Measurements from ENCODE around the gene LIMS1. TPM values are rescaled to one million over a fixed set of nuclear protein-coding genes. Genes with fewer than 3 reads are reported as not detected.
"Not testable (repeated sequence)": the region's sequence is repeated elsewhere in the genome, so short reads cannot be mapped to it uniquely, and the experiment has no call there.

The LIMS1 gene
- total RNA-seq, 1 experiment from 2014 or later, result 42.8 TPM

- in situ Hi-C loops (cut with HindIII; ENCODE audit: low pct_unique_long_range_greater_than_20kb, low sequenced_read_pairs), result no loop called here
- DNase-seq (ENCODE audit: low read depth, low spot score), result peak; percentile 73
Observed at GRCh38 chr2:108637304-108637669, 103.0 kb downstream of the LIMS1 start.

GRCh38 chr2:108640731-108641130, 106.5 kb downstream of the LIMS1 start:
- in situ Hi-C loops (cut with HindIII; ENCODE audit: low pct_unique_long_range_greater_than_20kb, low sequenced_read_pairs), result no loop called here
- no peak for DNase-seq (ENCODE audit: low read depth, low spot score)

GRCh38 chr2:108641756-108642155, 107.5 kb downstream of the LIMS1 start:
- in situ Hi-C loops (cut with HindIII; ENCODE audit: low pct_unique_long_range_greater_than_20kb, low sequenced_read_pairs), result no loop called here

GRCh38 chr2:108643261-108643849, 109.1 kb downstream of the LIMS1 start:
- in situ Hi-C loops (cut with HindIII; ENCODE audit: low pct_unique_long_range_greater_than_20kb, low sequenced_read_pairs), result no loop called here
- DNase-seq (ENCODE audit: low read depth, low spot score), result no peak

More at GRCh38 chr2:108641756-108642155, 107.5 kb downstream of the LIMS1 start:
- no peak for DNase-seq (ENCODE audit: low read depth, low spot score)

GRCh38 chr2:108643862-108644261, 109.6 kb downstream of the LIMS1 start:
- in situ Hi-C loops (cut with HindIII; ENCODE audit: low pct_unique_long_range_greater_than_20kb, low sequenced_read_pairs); DNase-seq (ENCODE audit: low read depth, low spot score): not testable (repeated sequence)

GRCh38 chr2:108644446-108644845, 110.2 kb downstream of the LIMS1 start:
- in situ Hi-C loops (cut with HindIII; ENCODE audit: low pct_unique_long_range_greater_than_20kb, low sequenced_read_pairs); DNase-seq (ENCODE audit: low read depth, low spot score): not testable (repeated sequence)

DNA sequence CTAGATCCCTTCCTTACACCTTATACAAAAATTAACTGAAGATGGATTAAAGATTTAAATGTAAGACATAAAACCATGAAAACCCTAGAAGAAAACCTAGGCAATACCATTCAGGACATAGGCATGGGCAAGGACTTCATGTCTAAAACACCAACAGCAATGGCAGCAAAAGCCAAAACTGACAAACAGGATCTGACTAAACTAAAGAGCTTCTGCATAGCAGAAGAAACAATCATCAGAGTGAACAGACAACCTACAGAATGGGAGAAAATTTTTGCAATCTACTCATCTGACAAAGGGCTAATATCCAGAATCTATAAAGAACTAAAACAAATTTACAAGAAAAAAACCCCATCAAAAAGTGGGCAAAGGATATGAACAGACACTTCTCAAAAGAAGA, 114.5 kb downstream of the LIMS1 start:
- in situ Hi-C loops (cut with HindIII; ENCODE audit: low pct_unique_long_range_greater_than_20kb, low sequenced_read_pairs); DNase-seq (ENCODE audit: low read depth, low spot score): not testable (repeated sequence)

GRCh38 chr2:108650465-108650864, 116.2 kb downstream of the LIMS1 start:
- in situ Hi-C loops (cut with HindIII; ENCODE audit: low pct_unique_long_range_greater_than_20kb, low sequenced_read_pairs); DNase-seq (ENCODE audit: low read depth, low spot score): not testable (repeated sequence)

DNA sequence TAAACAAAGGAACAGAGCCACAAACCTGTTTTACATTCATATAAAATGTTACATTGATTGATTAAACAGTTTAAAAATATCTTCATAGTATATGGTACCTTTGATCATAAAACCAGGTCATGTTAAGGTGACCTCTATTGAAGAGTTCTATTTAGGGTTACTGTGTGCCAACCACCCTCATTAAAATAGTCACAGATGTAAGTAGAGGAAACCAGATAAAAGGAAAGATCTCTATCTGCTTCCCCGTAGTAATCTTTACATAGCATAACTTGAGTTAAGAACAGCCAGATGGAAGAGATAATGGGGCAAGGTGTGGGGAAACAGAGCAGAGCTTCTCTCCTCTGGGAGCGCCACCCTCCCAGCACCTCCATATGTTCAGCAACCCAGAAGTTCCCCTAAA, 117.2 kb downstream of the LIMS1 start:
- in situ Hi-C loops (cut with HindIII; ENCODE audit: low pct_unique_long_range_greater_than_20kb, low sequenced_read_pairs); DNase-seq (ENCODE audit: low read depth, low spot score): not testable (repeated sequence)

DNA sequence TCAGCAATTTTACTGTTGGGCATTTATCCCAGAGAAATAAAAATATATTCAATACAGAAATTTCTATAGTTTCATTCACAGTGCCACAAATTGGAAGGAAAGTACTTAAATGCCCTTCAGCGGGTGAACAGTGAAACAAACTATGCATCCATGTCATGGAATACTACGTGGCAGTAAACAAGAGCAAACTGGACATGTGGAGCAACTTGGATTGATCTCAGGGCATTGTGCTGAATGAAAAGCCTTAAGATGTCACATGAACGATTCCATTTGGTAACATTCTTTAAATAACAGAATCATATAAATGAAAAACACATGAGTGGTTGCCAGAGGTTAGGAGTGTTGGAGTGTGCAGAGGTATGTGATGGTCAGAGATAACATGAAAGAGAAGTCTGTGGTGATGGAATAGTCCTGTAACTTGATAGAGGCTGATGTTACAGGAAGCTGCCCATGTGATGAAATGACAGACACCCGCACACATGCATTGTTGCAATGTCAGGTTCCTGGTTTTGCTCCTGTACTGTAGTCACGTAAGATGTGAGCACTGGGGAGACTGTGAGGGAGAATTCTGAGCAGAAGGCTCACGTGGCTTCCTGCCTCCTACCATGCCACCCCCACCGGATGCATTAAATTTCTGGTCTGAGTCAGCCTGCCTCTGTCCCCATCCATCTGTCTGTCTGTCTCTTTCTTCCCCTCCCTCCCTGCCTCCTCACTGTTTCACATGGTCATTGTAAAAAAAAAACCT, 118.1 kb downstream of the LIMS1 start:
- DNase-seq (ENCODE audit: low read depth, low spot score), result peak; percentile 40
- in situ Hi-C loops (cut with HindIII; ENCODE audit: low pct_unique_long_range_greater_than_20kb, low sequenced_read_pairs), result not testable (repeated sequence)

GRCh38 chr2:108653425-108653824, 119.2 kb downstream of the LIMS1 start:
- in situ Hi-C loops (cut with HindIII; ENCODE audit: low pct_unique_long_range_greater_than_20kb, low sequenced_read_pairs); DNase-seq (ENCODE audit: low read depth, low spot score): not testable (repeated sequence)

GRCh38 chr2:108653849-108654248, 119.6 kb downstream of the LIMS1 start:
- DNase-seq (ENCODE audit: low read depth, low spot score); in situ Hi-C loops (cut with HindIII; ENCODE audit: low pct_unique_long_range_greater_than_20kb, low sequenced_read_pairs): not testable (repeated sequence)

DNA sequence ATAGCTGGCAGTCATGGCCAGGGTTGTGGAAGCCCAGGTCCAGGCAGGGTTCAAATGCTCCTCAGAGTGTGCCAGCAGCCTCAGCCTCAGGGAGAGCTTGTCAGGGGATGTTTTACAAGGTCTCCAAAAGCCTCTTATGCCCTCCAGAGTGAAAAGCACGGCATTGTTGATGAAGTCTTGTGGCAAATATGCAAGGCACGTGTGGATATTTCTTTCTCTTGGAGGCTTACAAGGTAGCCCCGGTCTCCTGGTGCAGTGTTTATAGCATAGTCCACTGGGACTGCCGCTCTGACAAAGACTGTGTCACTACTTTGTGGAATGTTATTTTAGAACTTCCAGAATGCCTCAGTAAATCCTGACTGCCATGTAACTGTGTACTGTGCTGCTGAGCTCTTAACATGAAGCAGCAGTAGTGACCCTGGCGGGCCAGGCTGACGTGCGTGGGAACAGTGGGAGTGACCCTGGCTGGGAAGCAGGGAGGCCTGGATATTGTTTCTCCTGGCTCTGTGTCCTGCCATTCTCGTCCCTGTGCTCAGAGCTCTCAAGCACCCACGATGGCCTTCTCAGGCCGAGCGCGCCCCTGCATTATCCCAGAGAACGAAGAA, 120.4 kb downstream of the LIMS1 start:
- DNase-seq (ENCODE audit: low read depth, low spot score); in situ Hi-C loops (cut with HindIII; ENCODE audit: low pct_unique_long_range_greater_than_20kb, low sequenced_read_pairs): not testable (repeated sequence)

DNA sequence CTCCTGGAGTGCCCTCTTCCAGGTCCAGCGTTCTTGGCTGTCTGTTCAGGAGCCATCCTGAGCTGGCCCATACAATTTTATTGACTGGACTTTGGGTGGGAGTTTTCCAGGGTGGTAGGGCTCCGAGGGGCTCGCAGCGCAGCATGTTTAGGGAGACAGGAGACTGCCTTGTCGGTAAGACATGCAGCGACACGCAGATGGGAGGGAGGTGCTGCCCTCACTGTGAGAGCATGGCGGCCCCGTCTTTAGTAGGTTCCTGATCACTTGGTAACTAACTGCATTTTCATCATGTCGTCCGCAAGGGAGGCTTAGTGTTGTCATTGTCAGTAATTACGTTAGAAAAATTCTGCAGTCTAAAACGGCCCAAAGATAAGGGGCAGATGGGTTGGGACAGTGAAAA, 121.0 kb downstream of the LIMS1 start:
- in situ Hi-C loops (cut with HindIII; ENCODE audit: low pct_unique_long_range_greater_than_20kb, low sequenced_read_pairs), result not testable (repeated sequence)

DNA sequence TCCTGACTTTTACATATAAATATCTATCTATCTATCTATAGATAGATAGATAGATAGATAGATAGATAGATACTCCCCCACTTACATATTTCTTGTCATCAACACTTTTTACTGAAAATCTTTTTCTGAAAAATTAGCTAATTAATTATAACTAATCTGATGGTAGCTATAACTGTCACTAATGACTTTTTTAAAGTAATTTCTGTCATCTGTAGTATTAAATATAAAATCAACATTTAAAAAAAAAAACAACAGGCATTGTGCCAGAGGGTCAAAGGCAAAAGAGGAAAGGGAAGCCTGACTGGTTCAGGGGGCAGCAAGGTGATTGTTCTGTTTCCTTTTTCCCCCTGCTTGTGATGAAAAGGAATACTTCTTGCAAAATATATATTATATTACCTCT, 122.0 kb downstream of the LIMS1 start:
- DNase-seq (ENCODE audit: low read depth, low spot score); in situ Hi-C loops (cut with HindIII; ENCODE audit: low pct_unique_long_range_greater_than_20kb, low sequenced_read_pairs): not testable (repeated sequence)

More for the DNA sequence above, 121.0 kb downstream of the LIMS1 start:
- DNase-seq (ENCODE audit: low read depth, low spot score), result not testable (repeated sequence)

DNA sequence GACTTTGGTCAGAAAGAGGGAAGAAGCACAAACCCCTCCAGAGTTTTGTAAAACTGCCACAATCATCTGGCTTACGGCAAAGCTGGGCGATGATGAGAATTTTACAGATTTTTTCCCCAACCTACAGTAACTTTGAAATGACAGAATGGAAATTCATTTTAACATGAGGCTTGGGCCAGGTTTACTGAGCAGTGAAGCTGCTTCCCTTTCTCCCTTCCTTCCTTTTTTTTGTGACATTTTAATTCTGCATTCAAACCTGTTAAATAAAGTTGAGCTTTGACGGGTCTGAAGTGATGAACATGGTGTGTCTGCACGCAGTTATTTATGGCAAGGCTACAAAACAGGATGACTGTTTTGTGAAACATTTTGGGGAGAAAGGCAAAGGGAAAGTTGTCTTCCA, 123.2 kb downstream of the LIMS1 start:
- in situ Hi-C loops (cut with HindIII; ENCODE audit: low pct_unique_long_range_greater_than_20kb, low sequenced_read_pairs); DNase-seq (ENCODE audit: low read depth, low spot score): not testable (repeated sequence)

DNA sequence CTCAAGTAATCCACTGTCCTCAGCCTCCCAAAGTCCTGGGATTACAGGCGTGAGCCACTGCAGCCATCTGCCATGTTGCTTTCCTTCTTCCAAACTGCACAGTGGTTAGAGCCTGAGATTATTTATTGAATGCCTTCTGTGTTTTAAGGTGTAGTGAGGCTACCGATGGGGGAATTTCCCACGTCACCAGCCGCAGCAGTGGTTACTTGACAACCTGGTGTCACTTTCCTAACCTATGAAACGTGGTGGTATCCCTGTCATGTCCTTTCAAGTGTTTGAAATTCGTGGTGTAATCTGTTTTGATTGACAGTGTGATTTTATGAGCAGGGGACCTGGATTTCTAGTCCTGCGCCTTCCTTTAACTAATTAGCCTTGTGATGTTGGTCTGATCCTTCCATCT, 124.3 kb downstream of the LIMS1 start:
- in situ Hi-C loops (cut with HindIII; ENCODE audit: low pct_unique_long_range_greater_than_20kb, low sequenced_read_pairs); DNase-seq (ENCODE audit: low read depth, low spot score): not testable (repeated sequence)

GRCh38 chr2:108661493-108661892, 127.2 kb downstream of the LIMS1 start:
- in situ Hi-C loops (cut with HindIII; ENCODE audit: low pct_unique_long_range_greater_than_20kb, low sequenced_read_pairs); DNase-seq (ENCODE audit: low read depth, low spot score): not testable (repeated sequence)

Measured in SK-MEL-5 (cell line).